ENCODE measurements around the gene PAN2. TPM values are rescaled to one million over a fixed set of nuclear protein-coding genes. Genes with fewer than 3 reads are reported as not detected.
"Not testable (repeated sequence)": the region's sequence is repeated elsewhere in the genome, so short reads cannot be mapped to it uniquely, and the experiment has no call there.

The PAN2 gene
- total RNA-seq, 1 donor from 2014 or later = 28.9 TPM

DNA sequence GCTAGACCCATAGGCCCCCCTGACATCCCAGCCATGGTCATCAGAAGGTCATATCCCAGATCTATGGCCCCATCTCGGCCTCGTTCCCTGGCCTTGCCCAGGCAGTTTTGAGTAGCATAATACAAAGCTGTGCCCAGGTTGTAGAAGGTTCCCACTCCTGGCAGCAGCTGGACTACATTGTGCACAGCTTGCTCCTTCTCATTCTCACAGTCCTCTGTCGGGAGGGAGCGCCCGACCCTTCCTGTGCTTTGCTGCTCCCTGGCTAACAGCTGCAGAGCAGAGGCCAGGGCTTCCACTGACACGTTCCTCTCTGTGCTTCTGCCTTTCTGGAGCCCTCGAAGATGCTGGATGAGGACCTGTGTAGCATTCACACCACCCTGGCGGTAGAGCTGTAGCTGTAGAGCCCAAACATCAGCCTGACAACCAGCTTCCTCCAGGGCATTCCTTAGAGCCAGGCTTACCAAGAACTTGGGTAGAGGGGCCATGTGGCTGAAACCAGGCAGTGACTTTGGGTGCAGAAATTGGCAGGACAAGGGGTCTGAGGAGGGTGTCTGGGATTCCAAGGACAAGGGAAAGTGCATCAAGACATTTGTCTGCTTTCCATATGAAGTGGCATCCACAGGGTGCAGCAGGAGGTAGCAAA lies 27.8 kb upstream of the PAN2 start:
- no peaks in the 10 kb centered on the region for H3K27me3 Mint-ChIP-seq (ENCODE audit: low read depth)
- H3K9me3 Mint-ChIP-seq = no peaks in the 10 kb centered on the region
- no peak overlapping the region for H3K27ac Mint-ChIP-seq
- peak overlapping the region; percentile 89 for H3K4me3 Mint-ChIP-seq (ENCODE audit: low read depth)
- intact Hi-C loops (cut with micrococcal nuclease) = loop anchor here (5.0 kb wide), 1 partner anchor 101 kb away; no protein-coding TSS in a partner anchor
- H3K4me1 Mint-ChIP-seq (ENCODE audit: low read depth) = peaks cover 24% of the 10 kb centered on the region
- DNase-seq (ENCODE audit: low spot score) = no peak
- H3K36me3 Mint-ChIP-seq (ENCODE audit: low read depth) = no peaks in the 10 kb centered on the region

DNA sequence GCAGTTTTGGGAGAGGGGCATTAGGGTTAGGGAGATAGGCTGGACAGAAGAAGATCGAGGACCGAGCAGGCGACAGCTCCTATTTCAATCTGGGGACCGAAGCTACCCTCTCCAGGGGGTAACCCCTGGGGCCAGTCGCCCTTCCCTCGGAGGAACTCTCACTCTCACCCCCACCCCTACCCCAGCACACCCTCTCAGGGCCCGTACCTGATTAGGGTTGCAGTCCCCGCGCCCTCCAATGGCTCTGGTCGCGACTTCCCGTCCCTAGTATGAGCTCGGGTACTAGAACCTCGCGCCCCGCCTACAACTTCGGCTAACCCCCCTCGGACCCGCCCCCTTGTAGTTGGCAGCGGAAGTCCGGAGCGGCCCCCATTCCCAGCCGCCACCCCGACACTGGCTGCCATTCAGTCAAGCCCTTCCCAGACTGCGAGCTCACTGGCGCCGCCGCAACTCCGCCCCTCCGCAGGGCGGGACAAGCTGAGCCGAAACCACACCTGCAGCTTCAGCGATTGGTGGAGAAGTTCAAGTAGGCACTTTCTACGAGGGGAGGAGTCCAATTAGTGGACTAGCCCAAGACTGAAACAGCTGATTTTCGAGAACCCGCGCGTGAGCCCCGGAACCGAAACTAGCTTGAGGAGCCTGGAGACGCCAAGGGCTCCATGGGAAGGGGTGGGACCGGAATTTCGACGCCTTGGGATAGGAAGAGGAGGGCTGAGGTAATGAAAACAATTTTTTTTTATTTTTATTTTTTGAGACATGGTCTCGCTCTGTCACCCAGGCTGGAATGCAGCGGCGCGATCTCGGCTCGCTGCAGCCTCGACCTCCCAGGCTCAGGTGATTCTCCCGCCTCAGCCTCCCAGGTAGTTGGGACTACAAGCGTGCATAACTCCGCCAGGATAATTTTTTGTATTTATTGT lies 26.3 kb upstream of the PAN2 start, which contains the start of gene STAT2:
Gene STAT2, minus strand, starts transcription at position 257 of the 917 bp plus-strand sequence. CDS start 3,536 bp downstream, outside the sequence.
- peak within 1 kb of the TSS; percentile 89 for H3K4me3 Mint-ChIP-seq (ENCODE audit: low read depth)
- intact Hi-C loops (cut with micrococcal nuclease) = loop anchor here (1.0 to 5.0 kb wide), 7 partner anchors 22 to 256 kb away; partner anchors contain the start of genes CS, IL23A, PA2G4 and TIMELESS
- peak; percentile 100 for DNase-seq (ENCODE audit: low spot score)
- peak within 1 kb of the TSS; percentile 90 for H3K27ac Mint-ChIP-seq
- no peaks in the 10 kb centered on the region for H3K27me3 Mint-ChIP-seq (ENCODE audit: low read depth)
- peaks cover 24% of the 10 kb centered on the region for H3K4me1 Mint-ChIP-seq (ENCODE audit: low read depth)
- H3K36me3 Mint-ChIP-seq (ENCODE audit: low read depth) = peaks cover 10% of the 10 kb centered on the region
- H3K9me3 Mint-ChIP-seq = no peaks in the 10 kb centered on the region

DNA sequence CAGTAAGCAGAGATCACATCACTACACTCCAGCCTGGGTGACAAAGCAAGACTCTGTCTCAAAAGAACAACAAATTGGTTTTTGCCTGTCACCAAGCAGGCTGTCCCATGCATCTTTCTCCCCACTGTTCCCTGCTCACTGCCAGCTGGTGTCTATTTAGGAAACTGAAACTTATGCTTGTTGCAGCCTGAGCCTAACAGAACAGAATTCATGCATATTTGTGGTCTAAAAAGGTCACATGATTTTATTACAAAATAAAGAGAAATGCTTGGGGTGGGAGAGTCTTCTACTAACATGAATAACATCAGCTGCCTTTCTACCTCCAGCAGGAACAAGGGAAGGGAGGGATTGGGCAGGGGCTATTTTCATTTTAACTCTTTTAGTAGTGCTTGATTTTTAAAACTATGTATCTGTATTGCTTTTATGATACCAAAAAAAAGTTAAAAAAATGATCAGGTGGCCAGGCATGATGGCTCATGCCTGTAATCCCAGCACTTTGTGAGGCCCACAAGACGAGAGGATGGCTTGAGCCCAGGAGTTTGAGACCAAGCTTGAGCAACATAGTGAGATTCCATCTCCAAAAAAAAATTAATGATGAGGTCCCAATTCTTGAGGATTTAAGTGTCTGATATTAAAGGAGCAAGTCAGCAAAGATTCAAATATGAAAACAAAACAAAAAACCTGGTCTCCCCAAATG lies 25.2 kb upstream of the PAN2 start:
- Mint-ChIP-seq H3K4me3 (ENCODE audit: low read depth) (peak overlapping the region; percentile 89), H3K9me3 (no peaks in the 10 kb centered on the region), H3K4me1 (ENCODE audit: low read depth) (peaks cover 24% of the 10 kb centered on the region), H3K36me3 (ENCODE audit: low read depth) (peaks cover 20% of the 10 kb centered on the region), H3K27me3 (ENCODE audit: low read depth) (no peaks in the 10 kb centered on the region), H3K27ac (peak overlapping the region; percentile 79)
- intact Hi-C loops (cut with micrococcal nuclease) = no loop called here
- no peak for DNase-seq (ENCODE audit: low spot score)

DNA sequence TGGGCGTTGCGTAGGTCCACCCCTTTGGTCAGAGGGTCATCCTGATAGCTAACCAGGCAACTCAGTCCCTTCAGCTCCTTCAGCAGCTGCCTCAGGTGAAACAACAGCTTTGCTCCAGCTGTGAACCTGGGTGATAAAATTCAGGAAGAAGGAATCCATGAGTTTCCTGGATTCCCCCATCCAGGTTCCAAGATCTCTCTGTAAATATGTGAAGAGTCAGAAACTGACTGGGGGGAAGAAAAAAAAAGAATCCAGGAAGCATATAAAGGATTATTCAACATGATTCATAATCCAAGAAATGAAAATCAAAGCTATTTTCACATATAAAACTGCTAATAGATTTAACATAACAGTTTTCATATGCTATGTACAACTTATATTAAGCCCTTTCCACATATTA lies 17.5 kb upstream of the PAN2 start:
- Mint-ChIP-seq H3K4me1 (ENCODE audit: low read depth) (no peaks in the 10 kb centered on the region), H3K27ac (no peak overlapping the region), H3K36me3 (ENCODE audit: low read depth) (peaks cover 60% of the 10 kb centered on the region), H3K27me3 (ENCODE audit: low read depth) (no peaks in the 10 kb centered on the region), H3K9me3 (no peaks in the 10 kb centered on the region), H3K4me3 (ENCODE audit: low read depth) (no peak overlapping the region)
- intact Hi-C loops (cut with micrococcal nuclease) = no loop called here
- DNase-seq (ENCODE audit: low spot score) = no peak

DNA sequence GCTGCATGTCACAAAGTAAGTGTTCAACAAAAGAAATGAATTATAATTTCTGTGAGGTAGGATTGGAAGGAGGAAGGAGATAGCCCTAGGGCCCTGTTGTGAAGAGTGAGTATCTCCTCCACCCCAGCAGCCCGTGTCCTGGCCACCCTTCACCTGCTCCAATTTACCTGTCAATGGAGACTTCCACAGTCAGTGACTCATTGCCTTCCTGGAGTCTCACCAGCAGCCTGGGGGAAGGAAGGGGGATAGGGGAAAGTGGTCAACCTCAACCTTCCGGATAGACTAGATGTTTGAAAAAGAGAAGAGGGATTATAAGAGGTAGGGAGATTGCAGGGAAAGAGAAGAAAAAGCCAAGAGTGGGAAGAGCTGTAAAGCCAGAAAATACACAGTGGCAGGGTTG lies 16.9 kb upstream of the PAN2 start:
- Mint-ChIP-seq H3K36me3 (ENCODE audit: low read depth) (peaks cover 60% of the 10 kb centered on the region), H3K4me1 (ENCODE audit: low read depth) (no peaks in the 10 kb centered on the region), H3K4me3 (ENCODE audit: low read depth) (no peak overlapping the region), H3K27ac (no peak overlapping the region), H3K27me3 (ENCODE audit: low read depth) (no peaks in the 10 kb centered on the region), H3K9me3 (no peaks in the 10 kb centered on the region)
- no peak for DNase-seq (ENCODE audit: low spot score)
- intact Hi-C loops (cut with micrococcal nuclease) = no loop called here

DNA sequence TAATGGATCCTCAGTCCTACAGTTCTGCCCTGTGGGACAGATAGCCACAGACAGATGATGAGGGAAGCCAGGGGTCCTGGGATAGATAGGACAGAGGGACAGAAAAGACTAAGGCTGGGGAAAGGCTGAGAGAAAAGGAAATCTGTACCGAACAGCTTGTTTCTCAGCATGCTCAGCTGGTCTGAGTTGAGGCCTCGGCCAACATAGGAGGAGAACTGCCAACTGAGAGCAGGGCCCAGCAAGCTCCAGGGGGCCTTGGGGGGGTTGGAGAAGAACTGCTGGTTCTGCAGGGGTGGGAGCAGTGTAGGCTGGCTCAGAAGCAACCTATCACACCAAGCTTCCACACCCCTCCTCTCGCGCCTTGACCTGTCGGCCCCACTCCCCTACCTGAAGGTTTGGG lies 15.0 kb upstream of the PAN2 start:
- DNase-seq (ENCODE audit: low spot score) = no peak
- H3K27me3 Mint-ChIP-seq (ENCODE audit: low read depth) = no peaks in the 10 kb centered on the region
- no peak overlapping the region for H3K4me3 Mint-ChIP-seq (ENCODE audit: low read depth)
- no peaks in the 10 kb centered on the region for H3K4me1 Mint-ChIP-seq (ENCODE audit: low read depth)
- H3K27ac Mint-ChIP-seq = no peak overlapping the region
- intact Hi-C loops (cut with micrococcal nuclease) = no loop called here
- H3K36me3 Mint-ChIP-seq (ENCODE audit: low read depth) = peaks cover 51% of the 10 kb centered on the region
- no peaks in the 10 kb centered on the region for H3K9me3 Mint-ChIP-seq

DNA sequence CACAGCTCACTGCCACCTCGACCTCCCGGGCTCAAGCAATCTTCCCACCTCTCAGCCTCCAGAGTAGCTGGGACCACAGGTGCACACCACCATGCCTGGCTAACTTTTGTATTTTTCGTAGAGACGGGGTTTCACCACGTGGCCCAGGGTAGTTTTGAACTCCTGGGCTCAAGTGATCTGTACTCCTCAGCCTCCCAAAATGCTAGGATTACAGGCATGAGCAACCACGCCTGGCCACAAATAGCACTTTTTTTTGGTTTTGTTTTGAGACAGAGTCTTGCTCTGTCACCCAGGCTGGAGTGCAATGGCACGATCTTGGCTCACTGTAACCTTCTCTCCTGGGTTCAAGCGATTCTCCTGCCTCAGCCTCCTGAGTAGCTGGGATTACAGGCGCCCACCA lies 13.5 kb upstream of the PAN2 start:
- H3K27ac Mint-ChIP-seq; H3K4me3 Mint-ChIP-seq (ENCODE audit: low read depth); H3K9me3 Mint-ChIP-seq; H3K4me1 Mint-ChIP-seq (ENCODE audit: low read depth); H3K27me3 Mint-ChIP-seq (ENCODE audit: low read depth); intact Hi-C loops (cut with micrococcal nuclease); DNase-seq (ENCODE audit: low spot score): not testable (repeated sequence)
- H3K36me3 Mint-ChIP-seq (ENCODE audit: low read depth) = peaks cover 62% of the 10 kb centered on the region

DNA sequence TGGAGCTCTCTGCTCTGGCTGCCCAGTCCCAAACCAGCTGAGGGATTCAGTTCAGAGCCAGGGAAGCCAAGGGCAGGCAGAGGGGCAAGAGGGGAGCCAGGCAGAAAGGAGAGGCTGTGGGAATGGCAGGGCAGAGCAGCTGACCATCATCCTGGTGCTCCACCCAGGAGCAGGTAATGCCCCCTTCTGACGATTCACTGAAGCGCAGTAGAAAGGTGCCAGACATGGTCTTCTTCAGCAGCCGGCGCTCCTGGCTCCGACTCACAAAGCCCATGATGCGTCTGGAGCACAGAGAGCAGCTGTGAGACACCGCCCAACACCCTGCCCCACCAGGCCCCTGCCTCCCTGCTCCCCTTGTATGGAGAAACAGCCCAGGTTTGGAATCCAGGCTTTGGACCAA lies 12.9 kb upstream of the PAN2 start:
- Mint-ChIP-seq H3K4me1 (ENCODE audit: low read depth) (no peaks in the 10 kb centered on the region), H3K27ac (no peak overlapping the region), H3K4me3 (ENCODE audit: low read depth) (no peak overlapping the region), H3K27me3 (ENCODE audit: low read depth) (no peaks in the 10 kb centered on the region), H3K36me3 (ENCODE audit: low read depth) (peaks cover 63% of the 10 kb centered on the region), H3K9me3 (no peaks in the 10 kb centered on the region)
- DNase-seq (ENCODE audit: low spot score) = no peak
- intact Hi-C loops (cut with micrococcal nuclease) = no loop called here

DNA sequence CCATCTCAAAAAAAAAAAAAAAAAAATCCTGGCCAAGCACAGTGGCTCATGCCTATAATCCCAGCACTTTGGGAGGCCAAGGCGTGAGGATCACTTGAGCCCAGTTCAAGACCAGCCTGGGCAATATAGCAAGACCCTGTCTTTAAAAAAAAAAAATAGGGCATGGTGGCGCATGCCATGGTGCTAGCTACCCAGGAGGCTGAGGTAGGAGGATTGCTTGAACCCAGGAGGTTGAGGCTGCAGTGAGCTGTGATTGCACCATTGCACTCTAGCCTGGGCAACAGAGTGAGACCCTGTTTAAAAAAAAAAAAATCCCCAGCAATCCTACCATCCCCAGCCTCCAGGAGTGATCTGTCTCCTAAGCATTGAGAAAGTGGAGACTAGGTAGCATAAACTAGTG lies 8.5 kb upstream of the PAN2 start:
- H3K4me3 Mint-ChIP-seq (ENCODE audit: low read depth); DNase-seq (ENCODE audit: low spot score); intact Hi-C loops (cut with micrococcal nuclease); H3K27ac Mint-ChIP-seq; H3K27me3 Mint-ChIP-seq (ENCODE audit: low read depth); H3K9me3 Mint-ChIP-seq: not testable (repeated sequence)
- Mint-ChIP-seq H3K4me1 (ENCODE audit: low read depth) (peaks cover 24% of the 10 kb centered on the region), H3K36me3 (ENCODE audit: low read depth) (peaks cover 55% of the 10 kb centered on the region)

DNA sequence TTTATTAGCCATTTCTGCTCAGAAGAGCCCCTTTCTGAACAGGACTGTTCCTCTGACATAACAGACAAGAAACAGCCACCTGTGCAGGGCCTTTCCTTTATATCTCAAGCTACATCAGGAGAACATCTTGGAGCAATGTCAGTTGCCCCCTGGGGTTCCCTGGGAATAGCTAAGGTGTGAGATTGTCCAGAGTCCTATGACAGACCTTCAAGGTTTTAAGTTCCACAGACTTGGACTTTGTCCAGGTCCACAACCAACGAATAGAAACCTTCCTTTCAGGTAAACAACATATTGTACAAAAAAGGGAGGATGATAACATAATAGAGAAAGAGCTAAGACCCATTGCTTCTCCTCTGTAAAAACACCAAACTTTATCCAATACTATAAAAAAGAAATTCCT lies 7.8 kb upstream of the PAN2 start:
- Mint-ChIP-seq H3K27ac (no peak overlapping the region), H3K9me3 (no peaks in the 10 kb centered on the region), H3K4me3 (ENCODE audit: low read depth) (no peak overlapping the region), H3K27me3 (ENCODE audit: low read depth) (no peaks in the 10 kb centered on the region), H3K36me3 (ENCODE audit: low read depth) (peaks cover 51% of the 10 kb centered on the region), H3K4me1 (ENCODE audit: low read depth) (peaks cover 28% of the 10 kb centered on the region)
- intact Hi-C loops (cut with micrococcal nuclease) = no loop called here
- DNase-seq (ENCODE audit: low spot score) = no peak

DNA sequence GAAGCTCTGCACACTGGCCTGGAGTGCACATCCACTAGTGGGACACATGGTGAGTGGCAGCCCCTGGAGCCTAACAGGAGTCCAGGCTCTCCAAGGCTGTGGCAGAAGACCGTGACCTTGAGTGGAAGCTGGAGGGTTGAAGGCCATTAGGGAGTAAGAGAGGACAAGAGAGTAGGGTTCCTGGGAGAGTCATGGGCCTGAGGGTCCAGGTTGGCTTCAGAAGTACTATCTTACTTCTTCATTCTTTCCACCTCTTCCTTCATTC lies 5.3 kb upstream of the PAN2 start:
- peaks cover 39% of the 10 kb centered on the region for H3K36me3 Mint-ChIP-seq (ENCODE audit: low read depth)
- H3K4me1 Mint-ChIP-seq (ENCODE audit: low read depth) = peaks cover 33% of the 10 kb centered on the region
- peak overlapping the region; percentile 88 for H3K4me3 Mint-ChIP-seq (ENCODE audit: low read depth)

DNA sequence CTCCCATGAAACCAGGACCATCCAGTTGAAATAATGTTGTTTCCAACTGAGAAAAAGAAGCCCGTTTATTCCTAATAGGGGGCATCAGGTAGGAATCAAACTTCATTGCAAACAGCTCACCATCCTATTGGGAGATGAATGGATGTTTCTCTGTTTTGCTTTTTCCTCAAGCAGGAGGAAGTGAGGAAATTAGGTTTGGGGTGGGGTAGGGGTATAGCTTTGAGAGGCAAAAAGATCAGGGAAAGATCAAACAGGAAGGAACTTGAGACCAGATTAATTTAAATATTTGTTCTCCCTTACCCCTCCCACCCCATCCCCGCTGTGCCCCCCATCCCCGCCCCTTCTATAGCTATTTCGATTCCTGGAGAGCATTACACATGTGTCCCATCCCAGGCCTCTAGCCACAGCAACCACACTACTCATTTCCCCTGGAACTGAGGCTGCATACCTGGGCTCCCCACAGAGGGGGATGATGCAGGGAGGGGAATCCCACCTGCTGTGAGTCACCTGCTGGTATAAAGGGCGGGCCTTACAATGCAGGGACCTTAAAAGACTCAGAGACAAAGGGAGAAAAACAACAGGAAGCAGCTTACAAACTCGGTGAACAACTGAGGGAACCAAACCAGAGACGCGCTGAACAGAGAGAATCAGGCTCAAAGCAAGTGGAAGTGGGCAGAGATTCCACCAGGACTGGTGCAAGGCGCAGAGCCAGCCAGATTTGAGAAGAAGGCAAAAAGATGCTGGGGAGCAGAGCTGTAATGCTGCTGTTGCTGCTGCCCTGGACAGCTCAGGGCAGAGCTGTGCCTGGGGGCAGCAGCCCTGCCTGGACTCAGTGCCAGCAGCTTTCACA lies 4.7 kb upstream of the PAN2 start, which contains the start of gene IL23A:
Gene IL23A, plus strand, starts transcription at position 577 of the 850 bp plus-strand sequence. Its CDS starts 161 bp downstream, at position 738.
- peak within 1 kb of the TSS; percentile 88 for H3K4me3 Mint-ChIP-seq (ENCODE audit: low read depth)
- H3K4me1 Mint-ChIP-seq (ENCODE audit: low read depth) = peaks cover 33% of the 10 kb centered on the region
- no peaks in the 10 kb centered on the region for H3K27me3 Mint-ChIP-seq (ENCODE audit: low read depth)
- H3K27ac Mint-ChIP-seq = peak within 1 kb of the TSS; percentile 99
- peaks cover 35% of the 10 kb centered on the region for H3K36me3 Mint-ChIP-seq (ENCODE audit: low read depth)
- peak; percentile 63 for DNase-seq (ENCODE audit: low spot score)
- no peaks in the 10 kb centered on the region for H3K9me3 Mint-ChIP-seq
- intact Hi-C loops (cut with micrococcal nuclease) = loop anchor here (1.0 to 2.0 kb wide), 3 partner anchors 22 to 130 kb away; partner anchors contain the start of genes CS, SPRYD4 and STAT2

More for the DNA sequence above, 5.3 kb upstream of the PAN2 start:
- intact Hi-C loops (cut with micrococcal nuclease) = loop anchor here (2.0 kb wide), 1 partner anchor 130 kb away; the partner anchor contains the start of gene SPRYD4
- no peaks in the 10 kb centered on the region for H3K27me3 Mint-ChIP-seq (ENCODE audit: low read depth)
- H3K9me3 Mint-ChIP-seq = no peaks in the 10 kb centered on the region
- no peak for DNase-seq (ENCODE audit: low spot score)
- H3K27ac Mint-ChIP-seq = peak overlapping the region; percentile 99
